KOPT-K1 (cell line): Measurements from ENCODE around the gene VEZT.
"Not testable (repeated sequence)": the region's sequence is repeated elsewhere in the genome, so short reads cannot be mapped to it uniquely, and the experiment has no call there.

Experiments
- H3K27ac ChIP-seq: fragments of 200-600 bp; sonication (generic); 2 replicates; pipeline ENCODE4 v1.5.1; 2016; ENCODE audit warnings: antibody characterized with exemption, mild to moderate bottlenecking, low read depth, low read length; ENCODE audit not compliant: poor library complexity, severe bottlenecking
- H3K36me3 ChIP-seq: fragments of 200-600 bp; sonication (generic); 2 replicates; pipeline ENCODE4 v1.5.1; 2017; ENCODE audit warnings: antibody characterized with exemption, mild to moderate bottlenecking, low read length, moderate library complexity; ENCODE audit not compliant: insufficient read depth
- H3K9me3 ChIP-seq: fragments of 200-600 bp; sonication (generic); 2 replicates; pipeline ENCODE4 v1.5.1; 2017; ENCODE audit warnings: antibody characterized with exemption, low read length, mild to moderate bottlenecking; ENCODE audit not compliant: insufficient read depth, poor library complexity, severe bottlenecking

VEZT gene

DNA sequence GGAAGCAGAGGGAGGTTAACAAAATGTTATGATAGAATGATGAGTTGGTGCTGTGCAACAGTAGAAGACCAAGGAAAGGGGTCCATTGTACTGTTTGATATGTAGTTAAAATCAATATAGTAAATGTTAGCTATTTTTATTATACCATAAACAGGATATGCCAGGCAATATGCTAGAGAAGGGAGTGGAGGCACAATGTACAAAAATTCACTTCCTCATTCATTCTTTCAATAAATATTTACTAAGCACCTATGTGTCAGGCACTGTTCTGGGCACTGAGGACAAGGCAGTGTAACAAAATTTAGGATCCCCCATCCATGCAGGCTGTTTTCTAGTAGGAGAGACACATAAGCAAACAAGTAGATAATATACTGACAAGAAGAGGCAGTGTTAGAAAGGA lies 25.3 kb upstream of the VEZT start:
- no peaks in the 10 kb centered on the region for H3K36me3 ChIP-seq
- no peak overlapping the region for H3K27ac ChIP-seq
- H3K9me3 ChIP-seq: no peaks in the 10 kb centered on the region

DNA sequence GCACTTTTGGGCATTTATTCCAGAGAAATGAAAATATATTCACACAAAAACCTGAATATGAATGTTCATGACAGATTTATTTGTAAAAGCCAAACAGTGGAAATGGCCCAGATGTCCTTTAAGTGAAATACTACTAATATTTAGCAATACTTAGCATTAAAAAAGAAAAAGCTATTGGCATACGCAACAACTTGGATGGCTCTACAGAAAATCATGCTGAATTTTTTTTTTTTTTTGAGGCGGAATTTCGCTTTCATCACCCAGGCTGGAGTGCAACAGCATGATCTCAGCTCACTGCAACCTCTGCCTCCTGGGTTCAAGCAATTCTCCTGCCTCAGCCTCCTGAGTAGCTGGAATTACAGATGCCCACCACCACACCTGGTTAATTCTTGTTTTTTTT lies 24.5 kb upstream of the VEZT start:
- H3K36me3 ChIP-seq: no peaks in the 10 kb centered on the region
- no peaks in the 10 kb centered on the region for H3K9me3 ChIP-seq
- H3K27ac ChIP-seq: no peak overlapping the region

DNA sequence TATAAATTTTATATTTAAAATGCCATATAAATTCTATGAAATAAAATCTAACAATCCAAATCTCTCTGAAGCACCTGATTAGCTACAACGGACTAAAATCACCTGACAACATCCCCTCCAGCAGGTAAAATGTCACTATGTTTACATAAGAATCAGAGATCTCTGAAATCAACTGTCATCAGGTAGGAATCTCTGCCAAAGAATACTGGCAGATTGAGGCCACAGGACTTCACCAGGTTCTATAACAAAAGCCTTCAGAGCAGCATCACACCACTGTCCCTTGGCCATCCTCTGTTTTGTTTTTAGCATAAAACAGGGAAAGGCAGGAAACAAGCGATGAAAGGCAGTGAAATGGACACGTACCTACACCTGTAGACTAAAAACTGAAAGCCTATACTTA lies 22.5 kb upstream of the VEZT start:
- no peaks in the 10 kb centered on the region for H3K9me3 ChIP-seq
- H3K36me3 ChIP-seq: no peaks in the 10 kb centered on the region
- no peak overlapping the region for H3K27ac ChIP-seq

DNA sequence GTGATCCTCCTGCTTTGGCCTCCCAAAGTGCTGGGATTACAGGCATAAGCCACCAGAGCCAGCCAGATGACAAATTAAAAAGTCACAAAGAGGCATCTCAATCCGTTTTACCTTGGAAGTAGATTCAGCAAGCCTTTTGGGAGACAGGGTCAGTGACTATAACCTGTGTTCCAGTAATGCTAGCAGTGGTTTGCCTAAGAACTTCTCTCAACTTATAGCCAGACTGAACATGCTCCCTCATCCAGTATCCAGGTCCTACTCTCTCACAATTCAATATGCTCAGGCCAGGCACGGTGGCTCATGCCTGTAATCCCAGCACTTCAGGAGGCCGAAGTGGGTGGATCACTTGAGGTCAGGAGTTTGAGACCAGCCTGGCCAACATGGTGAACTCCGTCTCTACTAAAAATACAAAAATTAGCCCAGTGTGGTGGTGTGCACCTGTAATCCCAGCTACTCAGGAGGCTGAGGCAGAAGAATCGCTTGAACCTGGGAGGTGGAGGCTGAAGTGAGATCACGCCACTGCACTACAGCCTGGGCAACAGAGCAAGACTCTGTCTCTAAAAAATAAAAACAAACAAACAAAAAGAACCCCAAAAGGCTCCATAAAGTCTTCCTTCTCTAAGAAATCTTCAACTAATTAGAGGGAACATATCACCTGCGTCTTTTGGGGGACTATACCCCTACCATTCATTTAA lies 20.6 kb upstream of the VEZT start:
- H3K9me3 ChIP-seq, H3K36me3 ChIP-seq, H3K27ac ChIP-seq: not testable (repeated sequence)

DNA sequence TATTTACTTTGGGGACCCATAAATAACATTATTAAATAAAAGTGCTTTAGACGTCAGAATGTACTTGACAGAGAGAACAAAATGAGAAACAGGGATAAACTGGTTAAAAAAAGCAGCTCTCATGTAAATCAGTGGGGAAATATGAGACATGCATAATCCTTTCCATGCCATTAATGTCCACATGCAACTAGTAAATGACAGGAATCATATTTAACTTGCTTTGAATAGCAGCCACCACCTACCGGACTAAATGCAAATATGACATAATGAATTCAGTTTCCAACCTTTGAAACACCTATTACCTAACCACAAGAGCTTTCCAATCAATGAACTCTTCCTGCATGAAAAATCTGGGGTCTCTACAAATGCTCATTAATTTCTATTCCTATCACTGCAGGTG lies 20.0 kb upstream of the VEZT start:
- Histone ChIP-seq H3K27ac (no peak overlapping the region), H3K36me3 (no peaks in the 10 kb centered on the region), H3K9me3 (no peaks in the 10 kb centered on the region)

DNA sequence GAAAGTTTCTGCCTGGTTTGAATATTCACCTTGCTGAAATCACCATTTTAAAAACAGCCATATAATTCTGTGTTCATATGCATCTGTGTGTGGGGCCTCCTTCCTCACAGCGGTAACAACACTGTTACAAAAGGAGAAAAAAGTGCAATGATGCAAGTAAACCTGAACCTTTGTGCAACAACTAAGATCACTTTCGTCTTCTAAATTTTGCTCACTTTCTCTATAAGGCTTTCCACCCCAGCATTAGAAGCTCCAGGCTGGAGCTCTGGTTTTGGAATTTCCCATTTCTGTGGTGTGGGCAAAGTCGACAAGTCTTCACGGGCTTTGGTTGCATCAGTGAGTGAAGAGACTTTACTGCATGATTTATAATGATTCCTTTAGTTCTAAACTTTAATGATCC lies 18.7 kb upstream of the VEZT start:
- H3K36me3 ChIP-seq: no peaks in the 10 kb centered on the region
- H3K9me3 ChIP-seq: no peaks in the 10 kb centered on the region
- no peak overlapping the region for H3K27ac ChIP-seq

DNA sequence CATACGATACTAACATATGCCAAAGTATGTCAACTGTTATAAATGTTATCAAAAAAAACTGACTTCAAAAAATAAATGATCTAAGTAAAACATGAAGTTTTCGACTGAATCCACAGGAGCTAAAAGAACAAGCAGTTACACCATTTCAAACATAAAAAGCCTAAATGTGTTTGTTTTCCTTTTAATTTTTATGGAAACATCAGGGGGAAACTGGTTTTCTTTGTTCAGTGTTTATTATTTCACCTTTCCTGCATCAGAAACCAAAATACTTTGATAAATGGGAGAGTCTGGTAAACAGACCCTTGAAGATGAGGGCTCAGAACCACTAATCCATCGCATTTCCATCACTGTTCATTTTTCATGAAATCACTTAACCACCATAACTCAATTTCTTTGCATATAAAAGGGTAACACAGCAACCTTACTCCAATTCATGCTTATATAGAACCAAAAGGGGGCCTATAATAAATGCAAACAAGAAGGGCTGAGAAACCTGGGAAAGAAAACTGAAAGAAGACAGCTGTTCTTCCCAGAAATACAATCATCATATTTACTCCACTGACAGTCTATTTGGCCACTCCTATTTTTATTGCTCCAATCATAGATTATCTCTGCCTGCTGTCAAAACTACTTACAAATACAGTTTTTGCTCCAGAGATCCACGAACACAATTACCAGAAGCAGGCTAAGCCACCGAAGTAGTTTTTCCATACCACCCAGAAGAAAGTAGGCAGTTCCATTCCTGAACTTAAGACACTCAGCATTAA lies 17.3 kb upstream of the VEZT start:
- H3K9me3 ChIP-seq: no peaks in the 10 kb centered on the region
- no peaks in the 10 kb centered on the region for H3K36me3 ChIP-seq

DNA sequence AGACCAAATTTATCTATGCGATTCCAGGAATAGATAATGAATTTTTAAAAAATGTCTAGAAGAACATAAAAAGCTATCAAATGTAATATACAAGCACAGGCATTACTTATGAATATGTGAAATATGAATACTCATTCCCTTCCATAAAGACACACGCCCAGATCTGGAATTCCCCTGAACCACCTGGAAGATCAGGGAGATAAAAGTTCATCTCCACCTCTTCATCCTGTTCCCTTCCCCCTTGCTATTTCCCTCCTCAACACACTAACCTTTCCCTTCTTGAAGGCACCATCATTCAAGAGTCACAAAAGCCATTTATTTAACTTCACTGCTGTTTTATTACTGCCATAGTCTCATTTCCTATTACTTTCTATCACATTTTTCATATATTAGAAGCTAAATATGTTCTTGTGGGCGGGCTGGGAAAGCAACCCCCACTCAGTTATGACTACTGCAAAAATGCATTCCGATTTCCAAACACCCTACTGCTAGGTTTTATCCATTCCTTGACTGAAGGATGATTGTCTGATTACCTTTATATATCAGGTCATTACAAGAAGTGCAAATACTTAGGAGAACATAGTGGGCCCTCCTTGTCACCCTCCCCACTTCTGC lies 16.4 kb upstream of the VEZT start:
- no peaks in the 10 kb centered on the region for H3K36me3 ChIP-seq
- H3K27ac ChIP-seq: no peak overlapping the region
- no peaks in the 10 kb centered on the region for H3K9me3 ChIP-seq

More for the DNA sequence above, 17.3 kb upstream of the VEZT start:
- no peak overlapping the region for H3K27ac ChIP-seq

DNA sequence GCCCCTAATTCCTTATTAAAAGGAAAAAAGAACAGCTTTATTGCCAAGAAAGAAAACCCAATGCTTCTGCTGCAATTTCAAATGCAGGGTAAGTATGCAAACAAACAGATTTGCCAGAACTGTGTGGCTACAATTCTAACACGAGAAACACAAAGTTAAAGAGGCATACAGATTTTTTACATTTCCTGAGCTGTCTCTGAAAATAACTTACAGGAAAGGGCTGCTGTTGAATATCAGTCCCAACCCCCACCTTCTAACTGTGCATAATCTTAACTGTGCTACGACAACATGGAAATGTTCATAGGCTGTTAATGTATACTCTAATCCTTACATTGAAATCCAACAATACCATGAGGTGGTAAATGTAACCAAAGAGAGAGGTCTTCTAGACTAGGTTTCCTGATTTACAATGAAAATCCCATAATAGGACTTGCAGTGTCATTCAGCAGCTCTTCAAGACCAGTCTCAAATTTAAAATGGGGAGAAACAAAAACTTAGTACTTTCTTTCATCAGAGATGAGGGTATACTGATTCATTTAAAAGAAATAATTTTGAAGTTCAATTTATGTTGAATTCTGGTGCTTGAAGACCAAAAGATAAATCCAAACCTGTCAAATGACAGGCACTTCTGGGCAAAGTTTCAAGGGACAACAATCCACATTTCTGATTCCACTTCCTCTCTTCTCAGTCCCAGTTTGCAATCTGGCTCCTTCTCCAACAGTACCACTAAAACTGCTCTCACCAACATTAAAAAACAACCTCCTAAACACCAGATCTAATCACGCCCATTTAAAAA lies 14.7 kb upstream of the VEZT start:
- no peak overlapping the region for H3K27ac ChIP-seq
- no peaks in the 10 kb centered on the region for H3K36me3 ChIP-seq

DNA sequence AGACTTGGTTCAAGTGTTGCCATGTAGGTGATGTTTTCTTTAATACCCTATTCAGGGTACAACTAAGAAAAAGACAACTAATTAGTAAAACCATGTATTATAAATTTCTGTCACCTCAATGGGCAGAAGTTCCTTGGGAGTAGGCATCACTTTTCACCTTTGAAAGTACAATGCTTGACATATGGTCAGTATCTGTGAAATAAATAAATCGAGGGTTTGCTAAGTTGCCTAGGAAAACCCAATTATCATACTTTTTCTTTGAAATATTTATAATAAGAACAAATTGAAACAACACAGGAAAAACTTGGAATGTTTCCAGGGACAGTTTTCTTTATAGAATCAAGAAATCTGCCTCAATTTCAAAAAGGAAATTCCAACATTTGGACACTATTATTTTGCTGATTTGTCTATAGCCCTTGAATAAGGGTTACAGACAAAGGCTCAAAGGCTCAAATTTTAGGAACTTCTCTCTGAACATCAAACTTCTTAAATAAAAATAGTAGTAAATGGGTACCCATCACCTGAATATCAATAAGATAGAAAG lies 14.0 kb upstream of the VEZT start:
- Histone ChIP-seq H3K9me3 (no peaks in the 10 kb centered on the region), H3K36me3 (no peaks in the 10 kb centered on the region), H3K27ac (no peak overlapping the region)

More for the DNA sequence above, 14.7 kb upstream of the VEZT start:
- no peaks in the 10 kb centered on the region for H3K9me3 ChIP-seq

DNA sequence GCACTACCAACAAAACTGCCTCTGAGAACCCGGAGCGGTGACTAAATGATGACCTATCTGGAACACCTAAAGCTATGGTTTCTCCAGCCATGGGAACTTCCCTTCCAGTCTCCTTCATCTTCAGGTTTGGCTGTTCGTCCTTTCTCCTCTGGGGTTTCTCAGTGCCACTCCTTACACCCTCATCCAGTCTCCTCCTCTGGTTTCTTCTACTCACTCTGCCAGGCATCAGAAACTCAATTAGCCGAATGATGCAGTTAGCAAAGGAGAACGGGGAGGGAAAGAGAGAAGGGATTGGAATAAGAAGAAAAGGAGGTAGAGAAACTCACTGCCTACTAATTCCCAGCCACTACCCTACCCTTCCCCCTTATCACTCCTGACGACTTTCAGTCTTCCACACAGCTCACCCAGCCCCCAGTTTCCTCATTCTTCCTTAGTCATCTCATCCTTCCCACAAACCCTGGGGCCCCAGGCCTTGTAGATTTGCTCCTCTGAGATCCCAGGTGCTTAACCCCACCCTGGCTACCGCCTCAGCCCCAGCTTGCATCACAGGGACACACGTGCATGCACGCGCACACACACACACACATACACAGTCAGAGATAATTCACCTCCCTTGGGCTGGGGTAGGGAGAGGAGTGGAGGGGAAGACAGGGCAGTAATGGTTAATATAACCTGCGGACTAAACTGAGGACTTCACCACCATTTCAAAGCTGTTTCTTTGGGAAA lies 13.3 kb upstream of the VEZT start:
- Histone ChIP-seq H3K27ac (no peak overlapping the region), H3K9me3 (no peaks in the 10 kb centered on the region), H3K36me3 (no peaks in the 10 kb centered on the region)

DNA sequence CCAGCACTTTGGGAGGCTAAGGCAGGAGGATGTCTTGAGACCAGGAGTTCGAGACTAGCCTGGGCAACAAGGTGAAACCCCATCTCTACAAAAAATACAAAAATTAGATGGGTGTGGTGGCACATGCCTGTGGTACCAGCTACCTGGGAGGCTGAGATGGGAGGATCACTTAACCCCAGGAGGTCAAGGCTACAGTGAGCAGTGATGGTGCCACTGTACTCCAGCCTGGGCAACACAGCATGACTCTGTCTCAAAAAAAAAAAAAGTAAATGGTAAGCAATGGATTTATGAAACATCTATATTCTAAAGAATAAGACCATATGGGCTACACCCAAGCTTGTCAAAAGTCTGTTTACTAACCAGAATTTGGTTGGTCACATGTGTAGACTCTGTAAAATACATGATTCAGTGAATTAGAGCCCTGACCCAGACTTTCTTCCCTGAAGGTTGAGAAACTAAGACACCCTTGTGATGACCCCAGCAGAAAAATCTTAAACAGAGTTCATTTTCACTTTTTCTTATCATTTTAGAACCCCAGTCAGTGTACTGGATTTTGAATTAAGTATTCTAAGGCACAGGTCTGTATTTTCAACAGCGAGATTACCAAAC lies 12.5 kb upstream of the VEZT start:
- Histone ChIP-seq H3K9me3 (no peaks in the 10 kb centered on the region), H3K36me3 (no peaks in the 10 kb centered on the region), H3K27ac (no peak overlapping the region)

DNA sequence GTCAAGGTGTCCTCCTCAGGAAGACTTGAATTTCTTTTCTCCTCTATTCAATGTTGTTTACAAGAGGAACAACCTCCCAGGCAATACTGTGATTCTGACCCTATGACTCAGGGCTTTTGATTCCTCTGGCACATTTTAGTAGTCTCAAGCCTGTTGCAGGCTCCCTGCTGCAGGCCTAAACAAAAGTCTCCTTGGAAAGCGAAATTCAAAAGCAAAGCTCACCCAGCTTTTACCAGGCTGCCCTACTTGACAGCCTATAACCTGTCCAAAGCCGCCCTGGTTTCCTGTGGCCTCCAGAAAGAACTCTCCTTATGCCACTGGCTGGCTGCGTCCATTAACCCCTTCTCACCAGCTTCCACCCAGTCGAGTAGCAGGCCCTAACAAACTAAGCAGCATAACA lies 11.9 kb upstream of the VEZT start:
- H3K27ac ChIP-seq: no peak overlapping the region
- H3K9me3 ChIP-seq: no peaks in the 10 kb centered on the region
- H3K36me3 ChIP-seq: no peaks in the 10 kb centered on the region

DNA sequence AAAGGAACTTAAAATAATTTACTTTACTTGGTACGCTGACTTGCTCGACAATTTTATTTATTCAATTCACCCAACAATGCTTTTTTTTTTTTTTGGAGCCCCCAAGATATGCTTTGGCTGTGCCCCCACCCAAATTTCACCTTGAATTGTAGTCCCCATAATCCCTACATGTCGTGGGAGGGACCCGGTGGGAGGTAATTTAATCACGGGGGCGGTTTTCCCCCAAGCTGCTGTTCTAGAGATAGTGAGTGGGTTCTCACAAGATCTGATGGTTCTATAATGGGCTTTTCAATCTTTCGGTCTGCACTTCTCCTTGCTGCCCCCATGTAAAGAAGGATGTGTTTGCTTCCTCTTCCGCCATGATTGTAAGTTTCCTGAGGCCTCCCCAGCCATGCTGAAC lies 10.7 kb upstream of the VEZT start:
- Histone ChIP-seq H3K9me3 (no peaks in the 10 kb centered on the region), H3K27ac (no peak overlapping the region), H3K36me3 (no peaks in the 10 kb centered on the region)
